RWPE2 (cell line): Measurements from ENCODE around the gene MTCH2.

Experiments used
- ATAC-seq: fragments of 200-7000 bp; cut with Tn5 transposase; 3 replicates; pipeline ENCODE4 v1.9.1; 2021; ENCODE audit warnings: low read depth
- DNase-seq: peaks from one replicate; pipeline ENCODE4 v3.0.0-alpha.2; 2020; ENCODE audit warnings: low spot score
- H3K27ac ChIP-seq: fragments of 450-650 bp; 2 replicates; pipeline ENCODE4 v1.5.1; 2017; ENCODE audit warnings: mild to moderate bottlenecking; ENCODE audit not compliant: poor library complexity, severe bottlenecking
- H3K27me3 ChIP-seq: fragments of 250-450 bp; sonication (Bioruptor Pico); 2 replicates; pipeline ENCODE4 v1.5.1; 2021; ENCODE audit warnings: mild to moderate bottlenecking, moderate library complexity; ENCODE audit not compliant: insufficient read depth, poor library complexity, severe bottlenecking
- H3K36me3 ChIP-seq: fragments of 250-450 bp; sonication (Bioruptor Pico); 2 replicates; pipeline ENCODE4 v1.5.1; 2020; ENCODE audit warnings: low read depth, mild to moderate bottlenecking, moderate library complexity
- H3K4me1 ChIP-seq: fragments of 250-450 bp; sonication (Bioruptor Pico); 2 replicates; pipeline ENCODE4 v1.5.1; 2021; ENCODE audit warnings: mild to moderate bottlenecking, moderate library complexity; ENCODE audit not compliant: insufficient read depth, poor library complexity, severe bottlenecking
- H3K4me3 ChIP-seq: fragments of 250-450 bp; sonication (Bioruptor Pico); 2 replicates; pipeline ENCODE4 v1.5.1; 2021; ENCODE audit warnings: mild to moderate bottlenecking, moderate library complexity; ENCODE audit not compliant: severe bottlenecking
- H3K9me3 ChIP-seq: fragments of 250-450 bp; sonication (Bioruptor Pico); 2 replicates; pipeline ENCODE4 v1.5.1; 2021; ENCODE audit warnings: mild to moderate bottlenecking, moderate library complexity; ENCODE audit not compliant: severe bottlenecking
- CTCF ChIP-seq: fragments of 450-650 bp; IDR thresholded peaks from one replicate; pipeline ENCODE4 v1.5.1; 2017; ENCODE audit warnings: mild to moderate bottlenecking, moderate library complexity; ENCODE audit not compliant: poor library complexity, severe bottlenecking

MTCH2 gene

DNA sequence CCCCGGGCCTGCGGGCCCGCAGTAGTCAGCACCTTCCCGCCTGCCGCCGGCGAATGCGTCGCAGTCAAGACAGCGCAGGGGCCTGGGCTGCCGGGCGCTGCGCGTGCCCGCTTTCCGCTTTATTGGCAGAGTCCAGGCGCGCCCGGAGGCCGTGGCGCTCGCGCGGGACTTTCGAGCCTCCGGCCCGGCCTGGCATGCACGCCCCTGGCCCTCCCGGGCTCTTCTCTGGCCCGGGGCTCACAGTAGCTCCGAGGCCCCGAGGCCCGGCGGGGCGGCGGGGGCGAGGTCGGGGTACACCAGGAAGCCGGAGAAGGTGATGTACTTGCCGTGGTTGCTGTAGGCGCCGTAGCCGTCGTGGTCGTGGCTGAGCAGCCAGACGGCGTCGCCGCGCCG, 52.8 kb downstream of the MTCH2 start:
- H3K27me3 ChIP-seq, result peaks cover 29% of the 10 kb centered on the region
- H3K9me3 ChIP-seq, result no peaks in the 10 kb centered on the region
- no peak overlapping the region for H3K27ac ChIP-seq
- DNase-seq (no peak), ATAC-seq (peak; percentile 18; the same call in 1 of the 3 replicates)
- no peaks in the 10 kb centered on the region for H3K36me3 ChIP-seq
- no peaks in the 10 kb centered on the region for H3K4me1 ChIP-seq
- no peak overlapping the region for H3K4me3 ChIP-seq
- TF ChIP-seq CTCF, result no peak

DNA sequence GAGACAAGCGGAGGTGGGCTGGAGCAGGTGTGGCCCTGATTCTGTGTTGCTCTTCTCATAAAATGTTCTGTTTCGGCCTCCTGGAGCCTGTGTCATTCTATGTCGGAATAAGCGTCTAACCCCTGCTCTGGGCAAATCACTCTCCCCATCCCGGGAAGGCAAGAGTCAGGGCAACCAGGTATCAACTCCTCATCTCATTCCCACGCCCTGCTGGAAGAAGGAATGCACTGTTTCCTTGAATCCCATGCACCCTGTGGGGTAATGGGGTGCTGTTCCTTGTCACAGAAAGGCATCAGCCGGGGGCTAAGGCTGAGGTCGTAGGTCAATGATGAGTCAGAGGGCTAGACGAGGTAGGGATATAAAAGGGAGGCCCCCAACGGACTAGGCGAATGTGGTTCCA, 53.2 kb downstream of the MTCH2 start:
- DNase-seq, result no peak
- no peak for TF ChIP-seq CTCF
- H3K9me3 ChIP-seq, result no peaks in the 10 kb centered on the region
- no peak for ATAC-seq
- H3K36me3 ChIP-seq, result peaks cover 3% of the 10 kb centered on the region
- H3K4me1 ChIP-seq, result no peaks in the 10 kb centered on the region
- no peak overlapping the region for H3K27ac ChIP-seq
- no peak overlapping the region for H3K4me3 ChIP-seq
- H3K27me3 ChIP-seq, result peaks cover 25% of the 10 kb centered on the region

GRCh38 chr11:47587723-47588326, 54.5 kb downstream of the MTCH2 start:
- Histone ChIP-seq H3K9me3 (no peaks in the 10 kb centered on the region), H3K4me3 (no peak overlapping the region), H3K4me1 (no peaks in the 10 kb centered on the region), H3K27me3 (peaks cover 13% of the 10 kb centered on the region), H3K27ac (no peak overlapping the region), H3K36me3 (peaks cover 16% of the 10 kb centered on the region)
- no peak for ATAC-seq
- TF ChIP-seq CTCF, result no peak
- DNase-seq, result no peak

GRCh38 chr11:47587039-47587716, 55.2 kb downstream of the MTCH2 start:
- Histone ChIP-seq H3K4me1 (no peaks in the 10 kb centered on the region), H3K27ac (no peak overlapping the region), H3K27me3 (peaks cover 9% of the 10 kb centered on the region), H3K36me3 (peaks cover 22% of the 10 kb centered on the region), H3K4me3 (no peak overlapping the region), H3K9me3 (no peaks in the 10 kb centered on the region)
- TF ChIP-seq CTCF, result no peak
- ATAC-seq, result peak; percentile 11; the same call in 1 of the 3 replicates
- DNase-seq, result no peak

- ATAC-seq (no peak; the same call in 2 of the 3 replicates), DNase-seq (no peak)
- Histone ChIP-seq H3K36me3 (peaks cover 31% of the 10 kb centered on the region), H3K4me1 (no peaks in the 10 kb centered on the region), H3K4me3 (no peak within 1 kb of the TSS), H3K27me3 (peaks cover 9% of the 10 kb centered on the region), H3K27ac (no peak within 1 kb of the TSS), H3K9me3 (no peaks in the 10 kb centered on the region)
- TF ChIP-seq CTCF, result no peak
These were observed 56.1 kb downstream of the MTCH2 start, which contains the start of gene FAM180B for GRCh38 chr11:47586098-47586855. Gene FAM180B, plus strand, starts transcription at chr11:47586678. Its CDS starts 91 bp downstream, at chr11:47586769.
